IPS-18c (cell line): ENCODE results near the gene CLTCL1.
"Not testable (repeated sequence)": the region's sequence is repeated elsewhere in the genome, so short reads cannot be mapped to it uniquely, and the experiment has no call there.

Source experiments
- H3K4me3 ChIP-seq: 2 replicates; pipeline ENCODE4 v1.7.0; 2013; ENCODE audit warnings: low read depth, mild to moderate bottlenecking, low read length, moderate library complexity; ENCODE audit not compliant: insufficient read depth
- H3K9me3 ChIP-seq: one replicate; pipeline ENCODE4 v1.6.1; 2013; ENCODE audit warnings: mild to moderate bottlenecking, low read length, moderate library complexity; ENCODE audit not compliant: control insufficient read depth, insufficient read depth

The CLTCL1 gene

GRCh38 chr22:19270873-19271272, 20.6 kb downstream of the CLTCL1 start:
- Histone ChIP-seq H3K4me3 (no peak overlapping the region), H3K9me3 (peaks cover 2% of the 10 kb centered on the region)

GRCh38 chr22:19266547-19267086, 24.9 kb downstream of the CLTCL1 start:
- H3K4me3 ChIP-seq = no peak overlapping the region

GRCh38 chr22:19265779-19266178, 25.7 kb downstream of the CLTCL1 start:
- Histone ChIP-seq H3K4me3 (no peak overlapping the region), H3K9me3 (peaks cover 2% of the 10 kb centered on the region)

More at GRCh38 chr22:19266547-19267086, 24.9 kb downstream of the CLTCL1 start:
- H3K9me3 ChIP-seq = peaks cover 2% of the 10 kb centered on the region

GRCh38 chr22:19260804-19261203, 30.7 kb downstream of the CLTCL1 start:
- Histone ChIP-seq H3K4me3 (no peak overlapping the region), H3K9me3 (no peaks in the 10 kb centered on the region)

GRCh38 chr22:19260194-19260593, 31.3 kb downstream of the CLTCL1 start:
- Histone ChIP-seq H3K4me3 (no peak overlapping the region), H3K9me3 (no peaks in the 10 kb centered on the region)

- H3K9me3 ChIP-seq, H3K4me3 ChIP-seq: not testable (repeated sequence)
Observed at GRCh38 chr22:19258968-19259288, 32.6 kb downstream of the CLTCL1 start.

- Histone ChIP-seq H3K9me3 (no peaks in the 10 kb centered on the region), H3K4me3 (no peak overlapping the region)
Observed at GRCh38 chr22:19258371-19258770, 33.1 kb downstream of the CLTCL1 start.

- H3K9me3 ChIP-seq, H3K4me3 ChIP-seq: not testable (repeated sequence)
Observed at GRCh38 chr22:19256362-19256761, 35.2 kb downstream of the CLTCL1 start.

GRCh38 chr22:19253143-19253542, 38.4 kb downstream of the CLTCL1 start:
- Histone ChIP-seq H3K4me3 (no peak overlapping the region), H3K9me3 (no peaks in the 10 kb centered on the region)

GRCh38 chr22:19244600-19245352, 46.7 kb downstream of the CLTCL1 start:
- no peak overlapping the region for H3K4me3 ChIP-seq
- no peaks in the 10 kb centered on the region for H3K9me3 ChIP-seq

- Histone ChIP-seq H3K9me3 (no peaks in the 10 kb centered on the region), H3K4me3 (no peak overlapping the region)
Observed at GRCh38 chr22:19242699-19243098, 48.8 kb downstream of the CLTCL1 start.

- no peak overlapping the region; the same call in 1 of the 2 replicates for H3K4me3 ChIP-seq
- H3K9me3 ChIP-seq = no peaks in the 10 kb centered on the region
Observed at GRCh38 chr22:19241593-19241906, 50.0 kb downstream of the CLTCL1 start.

GRCh38 chr22:19240813-19241592, 50.5 kb downstream of the CLTCL1 start:
- Histone ChIP-seq H3K9me3 (no peaks in the 10 kb centered on the region), H3K4me3 (no peak overlapping the region)

- H3K9me3 ChIP-seq = no peaks in the 10 kb centered on the region
Observed at GRCh38 chr22:19239464-19239863, 52.1 kb downstream of the CLTCL1 start.

GRCh38 chr22:19238900-19239299, 52.6 kb downstream of the CLTCL1 start:
- Histone ChIP-seq H3K4me3 (no peak overlapping the region), H3K9me3 (no peaks in the 10 kb centered on the region)

More at GRCh38 chr22:19239464-19239863, 52.1 kb downstream of the CLTCL1 start:
- H3K4me3 ChIP-seq = no peak overlapping the region

GRCh38 chr22:19235874-19236273, 55.6 kb downstream of the CLTCL1 start:
- no peak overlapping the region for H3K4me3 ChIP-seq
- no peaks in the 10 kb centered on the region for H3K9me3 ChIP-seq

- Histone ChIP-seq H3K9me3 (no peaks in the 10 kb centered on the region), H3K4me3 (no peak overlapping the region)
Observed at GRCh38 chr22:19234126-19234896, 57.2 kb downstream of the CLTCL1 start.
